Measurements from ENCODE around the gene PDCD1. TPM values are rescaled to one million over a fixed set of nuclear protein-coding genes. Genes with fewer than 3 reads are reported as not detected.

Gene PDCD1
- total RNA-seq, 1 donor, result not detected

GRCh38 chr2:241843321-241844065, 15.2 kb downstream of the PDCD1 start:
- H2AFZ ChIP-seq (ENCODE audit: low read length), result no peak overlapping the region
- no peaks in the 10 kb centered on the region for H3K36me3 ChIP-seq (ENCODE audit: insufficient read depth, low read length)

GRCh38 chr2:241842620-241843211, 16.0 kb downstream of the PDCD1 start:
- no peaks in the 10 kb centered on the region for H4K20me1 ChIP-seq (ENCODE audit: insufficient read depth, low read length)
- no peak overlapping the region for H3K27ac ChIP-seq (ENCODE audit: low read depth, low read length)
- DNase-seq (ENCODE audit: insufficient read length, low spot score, missing footprints), result peak; percentile 91
- no peaks in the 10 kb centered on the region for H3K4me1 ChIP-seq (ENCODE audit: insufficient read depth, low read length)
- peak overlapping the region; percentile 28 for H3K4me3 ChIP-seq (ENCODE audit: insufficient read depth, low read length)
- H3K27me3 ChIP-seq (ENCODE audit: insufficient read depth, low read length), result peaks cover 22% of the 10 kb centered on the region
- H3K9me3 ChIP-seq (ENCODE audit: low read depth, low read length), result no peaks in the 10 kb centered on the region
- peak overlapping the region; percentile 43 for H3K4me2 ChIP-seq (ENCODE audit: insufficient read depth, low read length)
- no peaks in the 10 kb centered on the region for H3K79me2 ChIP-seq (ENCODE audit: insufficient read depth, low read length)
- no peak for TF ChIP-seq CTCF (IDR thresholded peaks at IDR 0.05; ENCODE audit: extremely low read depth, low read depth, low read length)
- H3K36me3 ChIP-seq (ENCODE audit: insufficient read depth, low read length), result no peaks in the 10 kb centered on the region
- peak overlapping the region; percentile 65 for H2AFZ ChIP-seq (ENCODE audit: low read length)

More at GRCh38 chr2:241843321-241844065, 15.2 kb downstream of the PDCD1 start:
- Histone ChIP-seq H3K9me3 (ENCODE audit: low read depth, low read length) (no peaks in the 10 kb centered on the region), H3K79me2 (ENCODE audit: insufficient read depth, low read length) (no peaks in the 10 kb centered on the region), H3K27me3 (ENCODE audit: insufficient read depth, low read length) (peaks cover 14% of the 10 kb centered on the region), H4K20me1 (ENCODE audit: insufficient read depth, low read length) (no peaks in the 10 kb centered on the region), H3K4me2 (ENCODE audit: insufficient read depth, low read length) (peak overlapping the region; percentile 43), H3K27ac (ENCODE audit: low read depth, low read length) (no peak overlapping the region), H3K4me3 (ENCODE audit: insufficient read depth, low read length) (no peak overlapping the region), H3K4me1 (ENCODE audit: insufficient read depth, low read length) (no peaks in the 10 kb centered on the region)
- TF ChIP-seq CTCF (IDR thresholded peaks at IDR 0.05; ENCODE audit: extremely low read depth, low read depth, low read length), result no peak
- peak; percentile 78 for DNase-seq (ENCODE audit: insufficient read length, low spot score, missing footprints)

GRCh38 chr2:241842067-241842415, 16.7 kb downstream of the PDCD1 start:
- H3K4me3 ChIP-seq (ENCODE audit: insufficient read depth, low read length), result no peak overlapping the region
- peaks cover 28% of the 10 kb centered on the region for H3K27me3 ChIP-seq (ENCODE audit: insufficient read depth, low read length)
- no peaks in the 10 kb centered on the region for H3K4me1 ChIP-seq (ENCODE audit: insufficient read depth, low read length)
- H3K4me2 ChIP-seq (ENCODE audit: insufficient read depth, low read length), result no peak overlapping the region
- H3K36me3 ChIP-seq (ENCODE audit: insufficient read depth, low read length), result no peaks in the 10 kb centered on the region
- H3K79me2 ChIP-seq (ENCODE audit: insufficient read depth, low read length), result no peaks in the 10 kb centered on the region
- TF ChIP-seq CTCF (IDR thresholded peaks at IDR 0.05; ENCODE audit: extremely low read depth, low read depth, low read length), result no peak
- no peak overlapping the region for H2AFZ ChIP-seq (ENCODE audit: low read length)
- H4K20me1 ChIP-seq (ENCODE audit: insufficient read depth, low read length), result no peaks in the 10 kb centered on the region
- peak; percentile 73 for DNase-seq (ENCODE audit: insufficient read length, low spot score, missing footprints)
- H3K9me3 ChIP-seq (ENCODE audit: low read depth, low read length), result no peaks in the 10 kb centered on the region
- H3K27ac ChIP-seq (ENCODE audit: low read depth, low read length), result no peak overlapping the region
